ENCODE data around the gene ATP8B3. TPM values are rescaled to one million over a fixed set of nuclear protein-coding genes. Genes with fewer than 3 reads are reported as not detected.

Gene ATP8B3, protein sequence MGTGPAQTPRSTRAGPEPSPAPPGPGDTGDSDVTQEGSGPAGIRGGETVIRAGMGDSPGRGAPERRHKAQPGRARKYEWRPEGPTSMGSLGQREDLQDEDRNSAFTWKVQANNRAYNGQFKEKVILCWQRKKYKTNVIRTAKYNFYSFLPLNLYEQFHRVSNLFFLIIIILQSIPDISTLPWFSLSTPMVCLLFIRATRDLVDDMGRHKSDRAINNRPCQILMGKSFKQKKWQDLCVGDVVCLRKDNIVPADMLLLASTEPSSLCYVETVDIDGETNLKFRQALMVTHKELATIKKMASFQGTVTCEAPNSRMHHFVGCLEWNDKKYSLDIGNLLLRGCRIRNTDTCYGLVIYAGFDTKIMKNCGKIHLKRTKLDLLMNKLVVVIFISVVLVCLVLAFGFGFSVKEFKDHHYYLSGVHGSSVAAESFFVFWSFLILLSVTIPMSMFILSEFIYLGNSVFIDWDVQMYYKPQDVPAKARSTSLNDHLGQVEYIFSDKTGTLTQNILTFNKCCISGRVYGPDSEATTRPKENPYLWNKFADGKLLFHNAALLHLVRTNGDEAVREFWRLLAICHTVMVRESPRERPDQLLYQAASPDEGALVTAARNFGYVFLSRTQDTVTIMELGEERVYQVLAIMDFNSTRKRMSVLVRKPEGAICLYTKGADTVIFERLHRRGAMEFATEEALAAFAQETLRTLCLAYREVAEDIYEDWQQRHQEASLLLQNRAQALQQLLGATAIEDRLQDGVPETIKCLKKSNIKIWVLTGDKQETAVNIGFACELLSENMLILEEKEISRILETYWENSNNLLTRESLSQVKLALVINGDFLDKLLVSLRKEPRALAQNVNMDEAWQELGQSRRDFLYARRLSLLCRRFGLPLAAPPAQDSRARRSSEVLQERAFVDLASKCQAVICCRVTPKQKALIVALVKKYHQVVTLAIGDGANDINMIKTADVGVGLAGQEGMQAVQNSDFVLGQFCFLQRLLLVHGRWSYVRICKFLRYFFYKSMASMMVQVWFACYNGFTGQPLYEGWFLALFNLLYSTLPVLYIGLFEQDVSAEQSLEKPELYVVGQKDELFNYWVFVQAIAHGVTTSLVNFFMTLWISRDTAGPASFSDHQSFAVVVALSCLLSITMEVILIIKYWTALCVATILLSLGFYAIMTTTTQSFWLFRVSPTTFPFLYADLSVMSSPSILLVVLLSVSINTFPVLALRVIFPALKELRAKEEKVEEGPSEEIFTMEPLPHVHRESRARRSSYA (N-terminal part only)
- 1.5 and 1.7 TPM in 2 replicates for total RNA-seq (2014; rRNA removed; shearing (Covaris generic))

GRCh38 chr19:1811942-1812425, at the start of gene ATP8B3:
TSS of gene ATP8B3 (minus strand) at chr19:1812276. CDS start at chr19:1811736, 540 bp downstream.

GRCh38 chr19:1848399-1849131, 36.5 kb upstream of the ATP8B3 start, which contains the start of gene REXO1:
TSS of gene REXO1 (minus strand) at chr19:1848483. CDS start at chr19:1848358, 125 bp downstream.

DNA sequence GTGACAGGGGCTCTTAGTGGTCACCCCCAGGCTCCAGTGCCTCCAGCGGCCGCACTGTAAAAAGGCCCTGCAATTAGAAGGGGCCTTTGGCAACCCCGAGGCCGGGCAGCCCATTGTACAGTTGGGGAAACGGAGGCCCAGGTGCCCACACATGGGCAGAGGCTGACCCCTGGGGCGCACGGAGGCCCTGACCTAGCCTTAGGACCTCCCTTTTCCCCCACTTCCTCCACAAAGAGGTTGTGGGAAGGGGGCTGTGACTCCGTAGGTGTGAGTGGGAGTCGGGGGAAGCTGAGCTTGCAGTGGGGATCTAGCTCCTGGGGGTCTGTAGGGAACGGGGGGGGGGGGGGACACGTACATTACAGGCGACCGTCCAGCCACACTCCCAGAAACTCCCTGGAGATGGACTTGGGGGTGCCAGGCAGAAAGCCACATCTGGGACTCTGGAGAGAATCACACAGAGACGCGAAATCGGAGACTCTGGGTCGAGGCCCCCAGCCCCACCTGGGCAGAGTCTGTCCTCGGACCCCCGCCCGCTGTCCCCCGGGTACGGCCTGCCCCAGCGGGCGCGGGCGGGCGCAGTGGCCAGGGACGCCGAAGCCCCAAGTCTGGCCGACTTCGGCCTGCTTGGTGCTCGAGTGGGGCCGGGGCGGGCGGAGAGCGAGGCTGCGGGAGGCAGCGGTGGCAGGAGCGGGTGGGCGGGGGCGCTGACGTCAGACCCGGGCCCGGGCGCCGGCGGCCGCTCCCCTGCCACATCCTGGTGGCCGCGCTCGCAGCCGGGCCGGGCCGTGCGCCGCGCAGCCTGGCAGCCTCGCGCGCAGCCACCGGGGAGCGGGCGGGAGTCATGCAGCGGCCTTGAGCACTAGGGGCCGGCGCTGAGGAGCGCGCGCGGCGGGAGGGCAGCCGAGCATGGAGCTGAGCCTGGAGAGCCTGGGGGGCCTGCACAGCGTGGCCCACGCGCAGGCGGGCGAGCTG, 59.0 kb downstream of the ATP8B3 start, which contains the start of gene ONECUT3:
Gene ONECUT3 (plus strand): TSS at position 750 of the 972 bp plus-strand sequence. CDS start 157 bp downstream, at position 907.

Other genes starting within 250 kb of the ATP8B3 start
- gene MEX3D, start 244.0 kb downstream of the ATP8B3 start, total RNA-seq (2014; rRNA removed; shearing (Covaris generic)) = 19.7 and 20.0 TPM in 2 replicates
- gene MBD3, start 219.4 kb downstream of the ATP8B3 start, total RNA-seq (2014; rRNA removed; shearing (Covaris generic)) = 122 and 131 TPM in 2 replicates
- gene UQCR11, start 206.8 kb downstream of the ATP8B3 start, total RNA-seq (2014; rRNA removed; shearing (Covaris generic)) = 119 and 125 TPM in 2 replicates
- 52.3 and 56.0 TPM in 2 replicates for gene TCF3, start 159.7 kb downstream of the ATP8B3 start, total RNA-seq (2014; rRNA removed; shearing (Covaris generic))
- gene ONECUT3, start 58.8 kb downstream of the ATP8B3 start, total RNA-seq (2014; rRNA removed; shearing (Covaris generic)) = not detected in 2 replicates
- gene REXO1, start 36.2 kb upstream of the ATP8B3 start, total RNA-seq (2014; rRNA removed; shearing (Covaris generic)) = 17.4 and 20.0 TPM in 2 replicates
- 8.6 and 9.3 TPM in 2 replicates for gene KLF16, start 51.3 kb upstream of the ATP8B3 start, total RNA-seq (2014; rRNA removed; shearing (Covaris generic))
- 72.0 and 73.1 TPM in 2 replicates for gene ABHD17A, start 73.2 kb upstream of the ATP8B3 start, total RNA-seq (2014; rRNA removed; shearing (Covaris generic))
- gene ADAT3, start 93.1 kb upstream of the ATP8B3 start, total RNA-seq (2014; rRNA removed; shearing (Covaris generic)) = 2.6 and 3.1 TPM in 2 replicates
- 29.7 and 37.5 TPM in 2 replicates for gene SCAMP4, start 93.1 kb upstream of the ATP8B3 start, total RNA-seq (2014; rRNA removed; shearing (Covaris generic))
- 60.4 and 62.6 TPM in 2 replicates for gene CSNK1G2, start 128.9 kb upstream of the ATP8B3 start, total RNA-seq (2014; rRNA removed; shearing (Covaris generic))
- gene BTBD2, start 203.4 kb upstream of the ATP8B3 start, total RNA-seq (2014; rRNA removed; shearing (Covaris generic)) = 39.4 and 44.9 TPM in 2 replicates
- 70.0 and 70.3 TPM in 2 replicates for gene MKNK2, start 239.0 kb upstream of the ATP8B3 start, total RNA-seq (2014; rRNA removed; shearing (Covaris generic))